Measurements from ENCODE around the gene SEC31B.

SEC31B gene

DNA sequence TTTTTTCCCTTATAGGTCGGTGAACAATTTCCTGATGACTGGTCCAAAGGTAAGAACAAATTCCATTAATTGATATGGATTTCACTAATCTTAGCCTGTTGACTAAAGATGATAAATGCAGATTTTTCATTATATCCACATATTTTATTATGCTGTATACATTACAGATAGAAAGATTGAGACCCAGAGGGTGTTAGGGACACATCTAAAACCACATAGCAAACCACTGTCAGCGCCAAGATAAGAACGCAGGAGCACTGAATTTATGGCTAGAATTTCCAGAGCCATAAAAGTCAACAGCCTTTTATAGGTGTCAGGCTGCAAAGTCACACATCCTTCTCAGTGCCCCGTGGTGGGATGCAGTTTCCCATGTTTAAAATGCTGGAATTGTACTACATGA, 40.6 kb downstream of the SEC31B start:
- TF ChIP-seq, protein P1, sequence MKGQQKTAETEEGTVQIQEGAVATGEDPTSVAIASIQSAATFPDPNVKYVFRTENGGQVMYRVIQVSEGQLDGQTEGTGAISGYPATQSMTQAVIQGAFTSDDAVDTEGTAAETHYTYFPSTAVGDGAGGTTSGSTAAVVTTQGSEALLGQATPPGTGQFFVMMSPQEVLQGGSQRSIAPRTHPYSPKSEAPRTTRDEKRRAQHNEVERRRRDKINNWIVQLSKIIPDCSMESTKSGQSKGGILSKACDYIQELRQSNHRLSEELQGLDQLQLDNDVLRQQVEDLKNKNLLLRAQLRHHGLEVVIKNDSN (IDR thresholded peaks at IDR 0.05), result no peak
- no peak for TF ChIP-seq YY1 (IDR thresholded peaks at IDR 0.05; ENCODE audit: low read depth)
- TF ChIP-seq, protein P2, sequence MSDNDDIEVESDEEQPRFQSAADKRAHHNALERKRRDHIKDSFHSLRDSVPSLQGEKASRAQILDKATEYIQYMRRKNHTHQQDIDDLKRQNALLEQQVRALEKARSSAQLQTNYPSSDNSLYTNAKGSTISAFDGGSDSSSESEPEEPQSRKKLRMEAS (IDR thresholded peaks at IDR 0.05), result no peak
- no peak for TF ChIP-seq EGR1 (IDR thresholded peaks at IDR 0.05)
- TF ChIP-seq RAD21 (IDR thresholded peaks at IDR 0.05; ENCODE audit: low read depth), result no peak
- TF ChIP-seq TCF12 (IDR thresholded peaks at IDR 0.05; ENCODE audit: low read depth), result no peak
- TF ChIP-seq TEAD4 (IDR thresholded peaks at IDR 0.05), result no peak
- TF ChIP-seq, protein P3, sequence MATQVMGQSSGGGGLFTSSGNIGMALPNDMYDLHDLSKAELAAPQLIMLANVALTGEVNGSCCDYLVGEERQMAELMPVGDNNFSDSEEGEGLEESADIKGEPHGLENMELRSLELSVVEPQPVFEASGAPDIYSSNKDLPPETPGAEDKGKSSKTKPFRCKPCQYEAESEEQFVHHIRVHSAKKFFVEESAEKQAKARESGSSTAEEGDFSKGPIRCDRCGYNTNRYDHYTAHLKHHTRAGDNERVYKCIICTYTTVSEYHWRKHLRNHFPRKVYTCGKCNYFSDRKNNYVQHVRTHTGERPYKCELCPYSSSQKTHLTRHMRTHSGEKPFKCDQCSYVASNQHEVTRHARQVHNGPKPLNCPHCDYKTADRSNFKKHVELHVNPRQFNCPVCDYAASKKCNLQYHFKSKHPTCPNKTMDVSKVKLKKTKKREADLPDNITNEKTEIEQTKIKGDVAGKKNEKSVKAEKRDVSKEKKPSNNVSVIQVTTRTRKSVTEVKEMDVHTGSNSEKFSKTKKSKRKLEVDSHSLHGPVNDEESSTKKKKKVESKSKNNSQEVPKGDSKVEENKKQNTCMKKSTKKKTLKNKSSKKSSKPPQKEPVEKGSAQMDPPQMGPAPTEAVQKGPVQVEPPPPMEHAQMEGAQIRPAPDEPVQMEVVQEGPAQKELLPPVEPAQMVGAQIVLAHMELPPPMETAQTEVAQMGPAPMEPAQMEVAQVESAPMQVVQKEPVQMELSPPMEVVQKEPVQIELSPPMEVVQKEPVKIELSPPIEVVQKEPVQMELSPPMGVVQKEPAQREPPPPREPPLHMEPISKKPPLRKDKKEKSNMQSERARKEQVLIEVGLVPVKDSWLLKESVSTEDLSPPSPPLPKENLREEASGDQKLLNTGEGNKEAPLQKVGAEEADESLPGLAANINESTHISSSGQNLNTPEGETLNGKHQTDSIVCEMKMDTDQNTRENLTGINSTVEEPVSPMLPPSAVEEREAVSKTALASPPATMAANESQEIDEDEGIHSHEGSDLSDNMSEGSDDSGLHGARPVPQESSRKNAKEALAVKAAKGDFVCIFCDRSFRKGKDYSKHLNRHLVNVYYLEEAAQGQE (IDR thresholded peaks at IDR 0.05; ENCODE audit: low read depth), result no peak
- TF ChIP-seq FOXM1 (IDR thresholded peaks at IDR 0.05; ENCODE audit: borderline replicate concordance, low read depth), result no peak
- TF ChIP-seq EP300 (IDR thresholded peaks at IDR 0.05; ENCODE audit: borderline replicate concordance), result no peak
- TF ChIP-seq ZBTB7A (IDR thresholded peaks at IDR 0.05; ENCODE audit: low read depth), result no peak
- TF ChIP-seq NFIC (IDR thresholded peaks at IDR 0.05), result no peak
- TF ChIP-seq TAF1 (IDR thresholded peaks at IDR 0.05; ENCODE audit: low read depth), result no peak
- TF ChIP-seq CEBPB (IDR thresholded peaks at IDR 0.05), result no peak
- TF ChIP-seq CREB1 (IDR thresholded peaks at IDR 0.05; ENCODE audit: low read depth), result no peak

DNA sequence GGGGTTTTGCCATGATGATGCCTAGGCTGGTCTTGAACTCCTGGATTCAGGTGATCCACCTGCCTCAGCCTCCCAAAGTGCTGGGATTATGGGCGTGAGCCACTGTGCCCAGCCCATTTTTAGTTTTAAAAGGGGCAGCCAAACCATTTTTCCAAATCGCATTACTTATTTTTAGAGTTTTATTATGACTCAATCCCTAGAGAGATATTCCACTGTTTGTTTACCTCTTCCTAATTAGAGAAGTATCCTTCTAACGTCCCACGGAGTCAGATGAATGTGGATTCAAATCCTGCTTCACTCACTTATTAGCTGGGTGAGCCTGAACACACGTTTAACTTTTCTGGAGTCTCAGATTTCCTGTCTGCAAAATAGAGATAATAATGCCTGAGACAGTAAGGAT, 41.7 kb downstream of the SEC31B start:
- no peak for TF ChIP-seq CEBPB (IDR thresholded peaks at IDR 0.05)
- TF ChIP-seq CREB1 (IDR thresholded peaks at IDR 0.05; ENCODE audit: low read depth), result no peak
- no peak for TF ChIP-seq RAD21 (IDR thresholded peaks at IDR 0.05; ENCODE audit: low read depth)

DNA sequence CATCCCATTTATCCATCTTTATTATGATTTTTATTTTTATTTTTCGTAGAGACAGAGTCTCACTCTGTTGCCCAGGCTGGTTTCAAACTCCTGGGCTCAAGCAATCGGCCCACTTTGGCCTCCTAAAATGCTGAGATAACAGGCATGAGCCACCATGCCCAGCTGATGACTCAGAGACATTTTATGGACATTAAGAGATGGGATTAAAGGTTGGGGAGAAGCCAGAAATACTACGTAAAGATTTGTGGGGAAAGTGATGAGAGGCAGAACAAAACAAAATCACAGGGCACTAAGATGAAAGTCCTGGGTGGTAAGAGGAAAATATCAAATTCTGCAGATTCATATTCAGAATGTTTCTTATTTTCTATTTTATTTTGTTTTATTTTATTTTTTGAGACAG, 49.3 kb downstream of the SEC31B start:
- TF ChIP-seq RAD21 (IDR thresholded peaks at IDR 0.05; ENCODE audit: low read depth), result no peak
- TF ChIP-seq FOXM1 (IDR thresholded peaks at IDR 0.05; ENCODE audit: borderline replicate concordance, low read depth), result no peak
- TF ChIP-seq EP300 (IDR thresholded peaks at IDR 0.05; ENCODE audit: borderline replicate concordance), result no peak
- TF ChIP-seq ZBTB7A (IDR thresholded peaks at IDR 0.05; ENCODE audit: low read depth), result no peak
- no peak for TF ChIP-seq TEAD4 (IDR thresholded peaks at IDR 0.05)
- no peak for TF ChIP-seq CREB1 (IDR thresholded peaks at IDR 0.05; ENCODE audit: low read depth)
- no peak for TF ChIP-seq EGR1 (IDR thresholded peaks at IDR 0.05)
- TF ChIP-seq CEBPB (IDR thresholded peaks at IDR 0.05), result no peak
- TF ChIP-seq, protein P2 (IDR thresholded peaks at IDR 0.05), result no peak
- no peak for TF ChIP-seq TAF1 (IDR thresholded peaks at IDR 0.05; ENCODE audit: low read depth)
- no peak for TF ChIP-seq YY1 (IDR thresholded peaks at IDR 0.05; ENCODE audit: low read depth)
- TF ChIP-seq, protein P1 (IDR thresholded peaks at IDR 0.05), result no peak

DNA sequence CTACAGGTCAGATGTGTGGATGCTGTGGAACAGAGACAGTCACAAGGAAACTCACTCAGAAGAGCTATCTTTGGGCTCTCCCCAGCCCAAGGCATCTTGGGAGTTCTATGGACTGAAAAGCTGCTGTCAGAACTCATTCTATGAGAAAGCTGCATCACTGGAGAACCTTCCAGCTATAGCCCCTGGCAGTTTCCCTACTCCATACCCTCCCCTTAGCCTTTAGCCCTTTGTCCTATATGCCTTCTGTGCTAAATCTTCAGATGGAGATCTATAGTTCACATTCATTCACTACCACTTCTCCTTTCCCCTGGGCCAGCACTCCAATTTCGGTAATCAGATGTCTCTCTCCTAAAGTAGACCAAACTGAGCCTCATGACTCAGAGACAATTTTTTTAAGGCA, 49.9 kb downstream of the SEC31B start:
- TF ChIP-seq FOXM1 (IDR thresholded peaks at IDR 0.05; ENCODE audit: borderline replicate concordance, low read depth) (no peak), EP300 (IDR thresholded peaks at IDR 0.05; ENCODE audit: borderline replicate concordance) (no peak), TEAD4 (IDR thresholded peaks at IDR 0.05) (no peak), RAD21 (IDR thresholded peaks at IDR 0.05; ENCODE audit: low read depth) (no peak), TAF1 (IDR thresholded peaks at IDR 0.05; ENCODE audit: low read depth) (no peak), CEBPB (IDR thresholded peaks at IDR 0.05) (no peak), NFIC (IDR thresholded peaks at IDR 0.05) (no peak), YY1 (IDR thresholded peaks at IDR 0.05; ENCODE audit: low read depth) (no peak), EGR1 (IDR thresholded peaks at IDR 0.05) (no peak)
- TF ChIP-seq, protein P1 (IDR thresholded peaks at IDR 0.05), result no peak
- TF ChIP-seq, protein P3 (IDR thresholded peaks at IDR 0.05; ENCODE audit: low read depth), result no peak

DNA sequence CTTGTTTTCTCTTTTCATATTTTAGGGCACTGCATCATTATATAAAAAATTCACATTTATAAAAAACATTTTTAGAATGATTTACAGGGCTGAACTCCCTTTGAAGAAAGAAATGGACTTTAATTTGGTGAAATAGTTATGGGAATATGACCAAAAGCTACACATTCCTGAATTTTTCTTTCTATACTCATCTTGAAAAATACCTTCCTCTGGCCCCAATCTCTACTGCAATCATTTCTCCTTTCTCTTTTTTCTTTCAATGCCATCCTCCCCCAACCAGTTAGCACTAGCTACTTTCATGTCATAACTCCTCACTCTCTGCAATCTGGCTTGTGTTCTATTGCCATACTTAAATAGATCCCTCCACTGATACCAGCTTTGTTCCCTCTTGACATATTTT, 50.7 kb downstream of the SEC31B start:
- no peak for TF ChIP-seq NFIC (IDR thresholded peaks at IDR 0.05)
- TF ChIP-seq TEAD4 (IDR thresholded peaks at IDR 0.05), result no peak
- no peak for TF ChIP-seq FOXM1 (IDR thresholded peaks at IDR 0.05; ENCODE audit: borderline replicate concordance, low read depth)
- no peak for TF ChIP-seq ZBTB7A (IDR thresholded peaks at IDR 0.05; ENCODE audit: low read depth)
- TF ChIP-seq, protein P3 (IDR thresholded peaks at IDR 0.05; ENCODE audit: low read depth), result no peak
- TF ChIP-seq, protein P2 (IDR thresholded peaks at IDR 0.05), result no peak
- TF ChIP-seq TCF12 (IDR thresholded peaks at IDR 0.05; ENCODE audit: low read depth), result no peak
- TF ChIP-seq EP300 (IDR thresholded peaks at IDR 0.05; ENCODE audit: borderline replicate concordance), result no peak
- no peak for TF ChIP-seq CREB1 (IDR thresholded peaks at IDR 0.05; ENCODE audit: low read depth)
- TF ChIP-seq CEBPB (IDR thresholded peaks at IDR 0.05), result no peak
- TF ChIP-seq RAD21 (IDR thresholded peaks at IDR 0.05; ENCODE audit: low read depth), result no peak
- TF ChIP-seq TAF1 (IDR thresholded peaks at IDR 0.05; ENCODE audit: low read depth), result no peak
- no peak for TF ChIP-seq EGR1 (IDR thresholded peaks at IDR 0.05)
- TF ChIP-seq, protein P1 (IDR thresholded peaks at IDR 0.05), result no peak
- TF ChIP-seq YY1 (IDR thresholded peaks at IDR 0.05; ENCODE audit: low read depth), result no peak

All from Ishikawa (cell line).